Smooth muscle cell (in vitro differentiated cells): ENCODE results near the gene PAK3. TPM values are rescaled to one million over a fixed set of nuclear protein-coding genes. Genes with fewer than 3 reads are reported as not detected.

Experiments used
- DNase-seq: peaks from one replicate; lab custom pipeline; 2025; ENCODE audit not compliant: unreplicated experiment; lab: John Stamatoyannopoulos, UW
- H2AFZ ChIP-seq: fragments of 200-600 bp; sonication (generic); 2 replicates; pipeline ENCODE4 v1.6.0; 2016; ENCODE audit warnings: antibody characterized with exemption, low read depth, mild to moderate bottlenecking
- H3F3A ChIP-seq: fragments of 200-600 bp; sonication (generic); 2 replicates; pipeline ENCODE4 v1.6.0; 2017; ENCODE audit warnings: antibody characterized with exemption, low read depth
- H3K27ac ChIP-seq: fragments of 200-600 bp; sonication (generic); 2 replicates; pipeline ENCODE4 v1.5.1; 2016; ENCODE audit warnings: low read depth, mild to moderate bottlenecking
- H3K27me3 ChIP-seq: fragments of 200-600 bp; sonication (generic); 2 replicates; pipeline ENCODE4 v1.6.1; 2016; ENCODE audit warnings: low read depth, mild to moderate bottlenecking
- H3K36me3 ChIP-seq: fragments of 200-600 bp; sonication (generic); 2 replicates; pipeline ENCODE4 v1.5.1; 2016; ENCODE audit warnings: low read depth
- H3K4me1 ChIP-seq: fragments of 200-600 bp; sonication (generic); 2 replicates; pipeline ENCODE4 v1.5.1; 2016; ENCODE audit warnings: low read depth
- H3K4me2 ChIP-seq: fragments of 200-600 bp; sonication (generic); 2 replicates; pipeline ENCODE4 v1.6.0; 2016; ENCODE audit warnings: mild to moderate bottlenecking
- H3K4me3 ChIP-seq: fragments of 200-600 bp; sonication (generic); 2 replicates; pipeline ENCODE4 v1.5.1; 2016; ENCODE audit warnings: mild to moderate bottlenecking
- H3K79me2 ChIP-seq: fragments of 200-600 bp; sonication (generic); 2 replicates; pipeline ENCODE4 v1.6.0; 2016; ENCODE audit warnings: low read depth, mild to moderate bottlenecking
- H3K9ac ChIP-seq: fragments of 200-600 bp; sonication (generic); 2 replicates; pipeline ENCODE4 v1.6.0; 2016; ENCODE audit warnings: low read depth
- H3K9me3 ChIP-seq: fragments of 200-600 bp; sonication (generic); replicated peaks from 2 replicates; pipeline ENCODE4 v1.5.1; 2016; ENCODE audit warnings: low read depth
- H4K20me1 ChIP-seq: fragments of 200-600 bp; sonication (generic); 2 replicates; pipeline ENCODE4 v1.6.0; 2016; ENCODE audit warnings: low read depth
- WGBS: methylation state at CpG from one replicate; pipeline ENCODE4 v1.1.7; 2016; ENCODE audit warnings: low lambda C conversion rate; 5-methylcytosine and 5-hydroxymethylcytosine counted together
- polyA plus RNA-seq: library from polyadenylated mRNA; unstranded; fragments of >200 nt; fragmentation: Nextera tagmentation; extraction: Ambion mirVana; gene quantifications from 2 replicates; pipeline ENCODE4 v1.2.1, GENCODE V29; 2016
- total RNA-seq: library from RNA; depleted of rRNA; stranded (reverse); fragments of >200 nt; gene quantifications from 2 replicates; pipeline ENCODE4 v1.2.3, GENCODE V29; 2014
- TF ChIP-seq, protein P1 (sequence below): fragments of 200-600 bp; sonication (generic); IDR thresholded peaks from 2 replicates; pipeline ENCODE4 v1.5.1; 2017; ENCODE audit warnings: borderline replicate concordance, mild to moderate bottlenecking, antibody characterized with exemption; ENCODE audit not compliant: insufficient read depth, poor library complexity, severe bottlenecking

Gene PAK3
- total and polyA plus RNA-seq, 2 experiments from 2014 or later = 0.04 to 0.14 TPM

DNA sequence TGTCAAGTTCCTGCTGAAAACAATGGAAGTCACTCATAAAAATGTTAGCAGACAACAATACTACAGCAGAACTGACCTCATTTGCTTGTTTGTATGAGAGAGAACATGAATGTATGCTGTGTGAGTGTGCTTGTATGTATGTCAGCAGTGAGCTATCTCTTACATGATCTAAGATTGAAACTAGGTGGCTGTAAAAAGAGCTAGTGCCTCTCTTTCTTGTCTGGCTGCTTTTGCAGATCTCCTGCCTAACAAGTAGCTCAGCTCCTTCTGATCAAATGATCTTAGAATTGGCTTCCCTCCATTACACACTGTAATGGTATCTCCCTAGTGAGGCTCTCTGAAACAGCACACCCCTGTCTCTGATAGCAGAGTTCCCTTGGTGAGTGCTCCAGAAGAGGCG, 20.7 kb downstream of the PAK3 start:
- WGBS = 94% methylated on average over 1 of the region's 1 CpG
- no peaks in the 10 kb centered on the region for H3K79me2 ChIP-seq

DNA sequence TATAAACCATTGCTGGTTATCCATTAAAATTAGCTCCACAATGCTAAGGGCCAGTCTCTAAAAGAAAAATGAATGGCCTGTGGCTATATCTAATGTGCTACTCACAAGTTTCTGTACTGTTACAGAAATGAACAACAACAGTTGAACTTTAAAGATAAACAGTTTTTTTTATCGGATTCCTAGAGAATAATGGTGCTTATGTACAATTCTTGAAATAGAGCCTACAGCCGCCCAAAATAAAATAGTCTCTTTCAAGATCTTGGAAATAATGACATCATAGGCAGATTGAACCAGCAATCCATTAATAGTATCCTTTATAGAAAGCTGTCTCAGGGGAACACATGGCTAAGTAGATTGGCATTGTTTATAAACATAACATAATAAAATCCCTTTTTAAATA, 23.4 kb downstream of the PAK3 start:
- TF ChIP-seq, protein P1, sequence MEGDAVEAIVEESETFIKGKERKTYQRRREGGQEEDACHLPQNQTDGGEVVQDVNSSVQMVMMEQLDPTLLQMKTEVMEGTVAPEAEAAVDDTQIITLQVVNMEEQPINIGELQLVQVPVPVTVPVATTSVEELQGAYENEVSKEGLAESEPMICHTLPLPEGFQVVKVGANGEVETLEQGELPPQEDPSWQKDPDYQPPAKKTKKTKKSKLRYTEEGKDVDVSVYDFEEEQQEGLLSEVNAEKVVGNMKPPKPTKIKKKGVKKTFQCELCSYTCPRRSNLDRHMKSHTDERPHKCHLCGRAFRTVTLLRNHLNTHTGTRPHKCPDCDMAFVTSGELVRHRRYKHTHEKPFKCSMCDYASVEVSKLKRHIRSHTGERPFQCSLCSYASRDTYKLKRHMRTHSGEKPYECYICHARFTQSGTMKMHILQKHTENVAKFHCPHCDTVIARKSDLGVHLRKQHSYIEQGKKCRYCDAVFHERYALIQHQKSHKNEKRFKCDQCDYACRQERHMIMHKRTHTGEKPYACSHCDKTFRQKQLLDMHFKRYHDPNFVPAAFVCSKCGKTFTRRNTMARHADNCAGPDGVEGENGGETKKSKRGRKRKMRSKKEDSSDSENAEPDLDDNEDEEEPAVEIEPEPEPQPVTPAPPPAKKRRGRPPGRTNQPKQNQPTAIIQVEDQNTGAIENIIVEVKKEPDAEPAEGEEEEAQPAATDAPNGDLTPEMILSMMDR = no peak
- no peak overlapping the region for H3K9ac ChIP-seq
- WGBS = 89% methylated on average over 2 of the region's 2 CpGs

More for the DNA sequence above, 20.7 kb downstream of the PAK3 start:
- Histone ChIP-seq H4K20me1 (no peaks in the 10 kb centered on the region), H3K9ac (no peak overlapping the region), H3F3A (no peaks in the 10 kb centered on the region), H3K4me2 (no peak overlapping the region), H3K9me3 (no peaks in the 10 kb centered on the region), H3K27ac (no peak overlapping the region), H3K4me3 (no peak overlapping the region), H3K27me3 (no peaks in the 10 kb centered on the region), H2AFZ (no peak overlapping the region), H3K36me3 (no peaks in the 10 kb centered on the region), H3K4me1 (no peaks in the 10 kb centered on the region)
- TF ChIP-seq, protein P1 = no peak
- no peak for DNase-seq

DNA sequence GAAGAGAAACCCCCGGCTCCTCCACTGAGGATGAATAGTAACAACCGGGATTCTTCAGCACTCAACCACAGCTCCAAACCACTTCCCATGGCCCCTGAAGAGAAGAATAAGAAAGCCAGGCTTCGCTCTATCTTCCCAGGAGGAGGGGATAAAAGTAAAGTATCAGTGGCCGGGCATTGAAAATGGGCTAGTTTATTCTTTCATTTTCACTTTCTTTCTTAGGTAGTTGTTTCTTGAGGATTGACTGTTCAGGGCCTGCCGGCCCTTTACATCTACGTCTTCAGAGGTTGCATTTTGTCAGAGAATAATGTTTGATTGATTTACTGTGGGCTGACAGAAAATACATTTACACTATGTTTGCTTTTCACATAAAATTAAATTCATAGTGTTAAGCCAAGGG, 27.1 kb downstream of the PAK3 start:
- Histone ChIP-seq H3K79me2 (no peaks in the 10 kb centered on the region), H3K27me3 (no peaks in the 10 kb centered on the region), H3K36me3 (no peaks in the 10 kb centered on the region), H3K9me3 (no peaks in the 10 kb centered on the region), H3K4me3 (no peak overlapping the region), H3K27ac (no peak overlapping the region), H2AFZ (no peak overlapping the region), H3K4me1 (no peaks in the 10 kb centered on the region), H3K4me2 (no peak overlapping the region), H3K9ac (no peak overlapping the region), H4K20me1 (no peaks in the 10 kb centered on the region), H3F3A (no peaks in the 10 kb centered on the region)
- DNase-seq = no peak
- TF ChIP-seq, protein P1 = no peak
- WGBS = 85% methylated on average over 6 of the region's 6 CpGs

More for the DNA sequence above, 23.4 kb downstream of the PAK3 start:
- Histone ChIP-seq H2AFZ (no peak overlapping the region), H3K36me3 (no peaks in the 10 kb centered on the region), H3K4me1 (no peaks in the 10 kb centered on the region), H3K27ac (no peak overlapping the region), H3F3A (no peaks in the 10 kb centered on the region), H3K79me2 (no peaks in the 10 kb centered on the region), H4K20me1 (no peaks in the 10 kb centered on the region), H3K4me2 (no peak overlapping the region), H3K9me3 (no peaks in the 10 kb centered on the region), H3K4me3 (no peak overlapping the region), H3K27me3 (no peaks in the 10 kb centered on the region)
- DNase-seq = no peak

DNA sequence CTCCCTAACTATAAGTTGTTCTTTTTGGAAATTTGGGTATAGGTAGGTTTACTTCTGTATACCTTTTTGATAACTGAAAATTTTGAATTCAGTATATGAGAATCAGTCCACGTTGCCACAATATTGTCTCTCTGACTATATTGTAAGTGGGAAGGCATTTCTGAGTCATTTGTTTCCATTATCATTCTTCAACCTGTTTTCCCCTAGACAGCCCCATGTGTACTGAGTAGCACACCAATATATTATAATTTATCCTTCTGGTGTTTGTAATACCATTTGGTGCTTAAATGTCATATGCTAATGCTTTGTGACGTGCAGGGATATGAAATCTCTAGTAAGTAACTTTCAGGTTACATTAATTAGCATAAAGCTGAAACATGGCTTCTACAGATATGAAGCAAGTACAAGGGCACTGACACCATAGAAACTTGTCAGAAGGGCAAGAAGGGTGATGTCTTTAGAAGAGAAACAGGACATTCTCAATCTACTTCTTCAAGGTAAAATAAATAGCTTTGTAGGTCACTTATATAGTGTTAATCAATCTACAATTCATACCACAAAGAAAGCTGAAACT, 27.7 kb downstream of the PAK3 start:
- no peaks in the 10 kb centered on the region for H3F3A ChIP-seq
- TF ChIP-seq, protein P1 = no peak
- no peaks in the 10 kb centered on the region for H3K9me3 ChIP-seq
- no peak overlapping the region for H3K27ac ChIP-seq
- H4K20me1 ChIP-seq = no peaks in the 10 kb centered on the region
- no peak overlapping the region for H3K4me3 ChIP-seq
- H3K36me3 ChIP-seq = no peaks in the 10 kb centered on the region
- no peaks in the 10 kb centered on the region for H3K4me1 ChIP-seq
- no peaks in the 10 kb centered on the region for H3K27me3 ChIP-seq
- no peak overlapping the region for H2AFZ ChIP-seq
- no peak for DNase-seq
- 85% methylated on average over 2 of the region's 2 CpGs for WGBS
- no peak overlapping the region for H3K4me2 ChIP-seq
- H3K79me2 ChIP-seq = no peaks in the 10 kb centered on the region
- H3K9ac ChIP-seq = no peak overlapping the region
